Sciatic nerve (tissue), 2 donors: ENCODE results near the gene WFDC13. TPM values are rescaled to one million over a fixed set of nuclear protein-coding genes. Genes with fewer than 3 reads are reported as not detected.

Experiments used
- ATAC-seq: fragments of 200-7000 bp; cut with Tn5 transposase; one replicate; pipeline ENCODE4 v1.9.1; 2020; ENCODE audit warnings: mild to moderate bottlenecking, moderate library complexity
- DNase-seq: peaks from one replicate; pipeline ENCODE4 v3.0.0-alpha.2; 2020; ENCODE audit warnings: low spot score
- intact Hi-C: fragments of 100-400 bp; cut with DNase I; formaldehyde crosslinking; loops from one replicate; pipeline ENCODE4 v1.14.2; 2022
- microRNA-seq: library from miRNA; unstranded; fragments of <30 nt; microRNA quantifications from one replicate; pipeline ENCODE4 v1.2.0, GENCODE V29; 2020
- total RNA-seq: library from RNA; stranded (reverse); fragmentation: NEBNext Ultra II Directional; extraction: Animal tissue kit (Norgen Biotek cat#: 25700); gene quantifications from one replicate; pipeline ENCODE4 v1.2.1, GENCODE V29; 2021
- donor health status: DM: no; HTN: no; CAD: no.
- donor health status: DM: no; HTN: no; CAD: no.

WFDC13 gene
- total RNA-seq, 1 donor from 2014 or later = not detected

DNA sequence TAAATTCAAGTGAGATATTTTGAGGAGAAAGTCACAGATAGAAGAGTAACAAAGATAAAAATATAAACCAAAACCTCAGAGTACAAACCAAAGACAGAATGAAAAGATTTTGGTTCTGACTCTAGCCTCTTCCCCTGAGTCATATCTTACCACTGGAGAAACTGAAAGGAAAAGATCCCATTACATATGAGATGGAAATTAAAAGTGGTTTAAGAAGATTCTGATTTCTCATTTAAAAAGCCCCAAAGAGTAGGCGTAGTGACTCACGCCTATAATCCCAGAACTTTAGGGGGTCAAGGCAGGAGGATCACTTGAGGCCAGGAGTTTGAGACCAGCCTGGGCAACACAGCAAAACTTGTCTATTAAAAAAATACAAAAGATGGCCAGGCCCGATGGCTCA lies 50.9 kb downstream of the WFDC13 start:
- no peak for DNase-seq
- no peak for ATAC-seq
- intact Hi-C loops = no loop called here

DNA sequence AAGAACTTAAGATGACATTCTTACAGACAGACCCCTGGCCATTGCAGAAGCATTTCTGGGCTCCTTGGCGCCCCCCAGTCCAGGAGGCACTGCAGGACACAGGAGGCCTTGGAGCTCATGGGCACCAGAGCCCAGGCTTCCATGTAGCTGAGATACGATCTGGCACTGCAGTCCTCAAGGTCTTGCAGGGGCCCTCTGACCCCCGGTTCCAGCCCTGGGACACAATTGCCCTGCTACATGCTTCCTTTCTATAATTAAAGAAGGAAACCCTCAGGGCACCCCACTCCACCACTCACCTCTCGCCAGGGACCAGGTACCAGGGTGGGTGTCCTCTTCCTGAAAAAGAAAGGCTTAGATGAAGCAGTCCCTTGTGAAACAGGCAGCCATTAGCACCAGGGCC lies 56.3 kb downstream of the WFDC13 start:
- intact Hi-C loops = no loop called here
- DNase-seq (no peak), ATAC-seq (no peak)

Small RNA genes lying within 50 kb of the gene (microRNA-seq; reads per million reads assigned to microRNA genes)
- 4.0 reads per million, percentile 7 among the genes with 10 or more reads in this experiment for gene MIR3617

Other genes starting within 250 kb of the WFDC13 start
- 4.1 TPM for gene WFDC2, start 232.3 kb upstream of the WFDC13 start, total RNA-seq
- gene SPINT3, start 186.4 kb upstream of the WFDC13 start, total RNA-seq = not detected
- gene WFDC6, start 162.6 kb upstream of the WFDC13 start, total RNA-seq = not detected
- gene EPPIN, start 154.6 kb upstream of the WFDC13 start, total RNA-seq = not detected
- not detected for gene WFDC8, start 122.8 kb upstream of the WFDC13 start, total RNA-seq
- gene WFDC10A, start 72.3 kb upstream of the WFDC13 start, total RNA-seq = not detected
- not detected for gene WFDC9, start 70.8 kb upstream of the WFDC13 start, total RNA-seq
- not detected for gene WFDC11, start 31.8 kb upstream of the WFDC13 start, total RNA-seq
- gene WFDC10B, start 3.0 kb downstream of the WFDC13 start, total RNA-seq = not detected
- gene SPINT4, start 20.3 kb downstream of the WFDC13 start, total RNA-seq = not detected
- 1.5 TPM for gene WFDC3, start 89.8 kb downstream of the WFDC13 start, total RNA-seq
- 20.5 TPM for gene DNTTIP1, start 89.9 kb downstream of the WFDC13 start, total RNA-seq
- gene UBE2C, start 110.6 kb downstream of the WFDC13 start, total RNA-seq = 0.80 TPM
- gene TNNC2, start 125.3 kb downstream of the WFDC13 start, total RNA-seq = 0.89 TPM
- 52.6 TPM for gene SNX21, start 131.8 kb downstream of the WFDC13 start, total RNA-seq
- gene ACOT8, start 155.4 kb downstream of the WFDC13 start, total RNA-seq = 19.7 TPM
- 3.8 TPM for gene ZSWIM3, start 155.6 kb downstream of the WFDC13 start, total RNA-seq
- gene ZSWIM1, start 179.2 kb downstream of the WFDC13 start, total RNA-seq = 8.1 TPM
- gene SPATA25, start 185.6 kb downstream of the WFDC13 start, total RNA-seq = 2.8 TPM
- gene NEURL2, start 189.2 kb downstream of the WFDC13 start, total RNA-seq = 8.9 TPM
- 87.4 TPM for gene CTSA, start 189.3 kb downstream of the WFDC13 start, total RNA-seq
- gene PLTP, start 210.1 kb downstream of the WFDC13 start, total RNA-seq = 95.4 TPM
- 38.2 TPM for gene PCIF1, start 232.6 kb downstream of the WFDC13 start, total RNA-seq